ENCODE measurements around the gene ZFYVE9.
"Not testable (repeated sequence)": the region's sequence is repeated elsewhere in the genome, so short reads cannot be mapped to it uniquely, and the experiment has no call there.

Gene ZFYVE9

DNA sequence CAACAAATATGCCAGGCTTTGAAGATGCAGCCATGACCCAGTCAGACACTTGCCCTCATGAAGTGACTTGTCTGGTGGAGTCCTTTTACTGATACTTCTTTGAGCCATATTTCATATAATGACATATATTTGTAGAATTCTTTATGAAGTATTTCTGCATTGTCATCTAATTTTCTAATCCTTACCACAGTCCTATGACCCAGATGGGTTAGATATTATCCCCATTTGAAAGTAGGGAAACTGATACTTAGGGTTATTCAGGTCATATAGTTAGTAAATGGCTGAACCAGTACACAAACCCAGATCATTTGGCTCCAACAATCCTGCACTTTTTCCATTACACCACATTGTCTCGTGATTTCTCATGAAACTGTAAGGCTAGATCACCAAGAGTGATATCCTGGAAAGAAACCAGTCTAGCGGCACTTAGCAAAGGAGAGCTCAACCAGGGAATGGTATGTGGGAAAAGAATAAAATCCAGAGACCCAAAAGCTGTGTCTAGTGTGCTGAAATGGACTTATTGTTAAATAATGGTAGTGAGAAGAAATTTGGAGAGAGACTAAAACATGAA lies 49.6 kb downstream of the ZFYVE9 start:
- DNase-seq, result no peak

DNA sequence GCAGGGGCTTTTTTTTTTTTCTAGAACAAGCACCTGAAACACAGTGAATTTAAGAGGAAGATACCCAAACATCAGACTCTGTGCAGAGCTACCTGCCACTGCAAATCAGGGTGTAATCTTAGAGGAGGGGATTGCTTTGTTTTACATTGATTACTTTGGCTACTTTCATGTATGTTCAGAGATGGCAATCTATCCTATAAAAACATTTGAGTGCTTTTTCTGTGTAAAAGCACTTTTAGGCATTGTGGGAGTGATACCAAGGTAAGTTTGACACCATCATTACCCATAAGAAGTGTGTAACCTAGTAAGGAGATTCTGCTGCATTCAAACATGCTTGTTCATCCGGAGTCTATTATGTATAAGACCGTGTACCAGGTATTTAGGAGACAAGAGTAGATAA lies 50.1 kb downstream of the ZFYVE9 start:
- DNase-seq, result no peak

DNA sequence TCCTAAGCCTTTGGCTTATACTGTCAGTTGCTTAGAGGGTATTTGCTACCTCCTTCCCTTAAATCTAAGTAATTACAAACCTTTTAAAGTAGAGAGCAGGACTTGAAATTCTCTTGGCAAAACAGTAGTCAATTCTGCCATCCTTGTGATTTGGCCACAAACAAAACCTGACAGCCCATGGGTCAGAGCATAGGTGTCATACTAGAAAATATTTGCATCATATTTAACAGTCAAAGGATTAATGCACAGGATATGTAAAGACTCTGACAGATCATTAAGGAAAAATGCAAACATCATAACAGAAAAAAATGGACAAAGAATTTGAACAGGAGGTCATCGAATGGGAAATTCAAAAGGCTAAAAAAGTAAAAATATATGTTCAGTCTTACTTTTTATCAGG lies 50.5 kb downstream of the ZFYVE9 start:
- DNase-seq, result no peak

DNA sequence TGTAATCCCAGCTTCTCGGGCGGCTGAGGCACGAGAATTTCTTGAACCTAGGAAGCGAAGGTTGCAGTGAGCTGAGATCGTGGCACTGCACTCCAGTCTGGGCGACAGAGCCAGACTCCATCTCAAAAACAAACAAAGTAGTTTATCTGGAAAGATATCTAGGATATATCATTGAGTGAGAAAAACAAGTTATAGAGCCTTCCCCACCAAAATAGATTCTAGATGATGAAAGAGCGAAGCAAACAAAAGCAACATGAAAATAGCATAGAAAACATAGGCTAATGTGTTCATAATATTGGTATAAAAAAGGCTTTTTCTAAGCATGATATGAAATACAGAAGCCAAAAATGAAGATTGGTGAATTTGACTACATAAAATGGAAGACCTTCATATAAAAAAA lies 52.1 kb downstream of the ZFYVE9 start:
- DNase-seq, result no peak

DNA sequence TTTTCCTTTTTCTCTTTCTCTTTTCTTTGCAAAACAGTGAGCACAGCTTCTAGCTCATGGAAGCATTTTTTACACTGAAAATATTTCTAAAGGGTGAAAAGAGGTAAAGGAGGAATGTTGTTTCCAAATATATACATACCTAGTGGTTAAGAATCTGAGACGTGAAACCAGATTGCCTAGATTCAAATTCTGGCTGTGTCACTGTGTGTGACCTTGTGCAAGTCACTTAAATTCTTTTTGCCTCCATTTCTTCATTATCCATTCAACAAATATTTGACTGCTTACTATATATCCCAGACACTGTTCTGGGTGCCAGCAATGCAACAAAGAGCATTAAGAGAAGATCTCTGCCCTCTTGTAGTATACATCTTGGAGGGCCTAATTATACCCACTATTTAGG lies 53.3 kb downstream of the ZFYVE9 start:
- no peak for DNase-seq

DNA sequence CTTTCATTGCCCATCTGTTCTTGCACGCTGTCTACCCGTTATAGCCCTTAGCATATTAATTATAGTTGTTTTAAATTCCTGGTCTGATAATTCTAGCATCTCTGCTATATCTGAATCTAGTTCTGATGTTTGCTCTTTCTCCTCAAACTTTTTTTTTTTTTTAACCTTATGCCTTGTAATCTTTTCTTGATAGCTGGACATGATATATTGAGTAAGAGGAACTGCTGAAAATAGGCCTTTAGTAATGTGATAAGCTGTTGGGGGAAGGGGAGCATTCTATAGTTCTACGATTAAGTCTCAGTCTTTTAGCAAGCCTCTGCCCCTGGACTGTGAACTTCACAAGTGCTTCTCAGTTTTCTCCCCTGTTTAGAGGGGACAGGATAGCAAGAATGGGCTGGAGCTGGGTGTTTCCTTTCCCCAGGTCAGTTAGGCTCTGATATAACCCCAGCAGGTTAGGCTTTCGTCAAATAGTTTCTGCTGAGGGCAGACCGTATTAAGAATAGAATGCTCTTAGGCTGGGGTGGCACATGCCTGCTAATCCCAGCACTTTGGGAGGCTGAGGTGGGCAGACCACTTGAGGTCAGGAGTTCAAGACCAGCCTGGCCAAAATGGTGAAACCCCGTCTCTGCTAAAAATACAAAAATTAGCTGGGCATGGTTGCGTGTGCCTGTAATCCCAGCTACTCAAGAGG lies 62.2 kb downstream of the ZFYVE9 start:
- no peak for DNase-seq

DNA sequence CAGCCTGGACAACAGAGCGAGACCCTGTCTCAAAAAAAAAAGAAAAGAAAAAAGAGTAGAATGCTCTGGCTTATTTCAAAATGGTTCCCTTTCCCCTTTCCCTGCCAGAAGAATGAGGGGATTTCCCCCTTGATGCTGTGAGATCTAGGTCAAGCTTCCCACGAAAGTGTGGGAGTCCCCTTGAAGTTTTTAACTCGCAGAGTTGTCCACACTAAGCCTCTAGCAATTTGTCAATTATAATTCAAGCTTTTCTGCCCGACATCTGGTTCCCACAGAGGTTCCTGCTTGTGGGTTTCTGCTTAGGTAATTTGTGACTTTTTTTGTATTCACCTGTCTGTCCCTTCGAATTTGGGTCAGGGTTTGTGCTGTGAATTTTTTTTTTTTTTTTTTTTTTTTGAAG lies 62.8 kb downstream of the ZFYVE9 start:
- DNase-seq, result no peak

DNA sequence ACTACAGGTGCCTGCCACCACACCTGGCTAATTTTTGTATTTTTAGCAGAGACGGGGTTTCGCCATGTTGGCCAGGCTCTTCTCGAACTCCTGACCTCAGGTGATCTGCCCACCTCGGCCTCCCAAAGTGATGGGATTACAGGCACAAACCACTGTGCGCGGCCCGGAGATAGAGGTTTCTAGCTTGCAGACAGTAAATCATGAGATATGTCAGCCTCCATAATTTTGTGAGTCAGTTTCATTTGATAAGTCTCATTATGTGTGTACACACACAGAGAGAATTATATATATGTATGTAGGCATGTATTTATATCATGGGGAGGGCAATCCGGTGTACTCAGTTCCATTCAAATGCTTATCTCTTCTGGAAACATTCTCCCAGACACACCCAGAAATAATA lies 64.8 kb downstream of the ZFYVE9 start:
- DNase-seq, result not testable (repeated sequence)

DNA sequence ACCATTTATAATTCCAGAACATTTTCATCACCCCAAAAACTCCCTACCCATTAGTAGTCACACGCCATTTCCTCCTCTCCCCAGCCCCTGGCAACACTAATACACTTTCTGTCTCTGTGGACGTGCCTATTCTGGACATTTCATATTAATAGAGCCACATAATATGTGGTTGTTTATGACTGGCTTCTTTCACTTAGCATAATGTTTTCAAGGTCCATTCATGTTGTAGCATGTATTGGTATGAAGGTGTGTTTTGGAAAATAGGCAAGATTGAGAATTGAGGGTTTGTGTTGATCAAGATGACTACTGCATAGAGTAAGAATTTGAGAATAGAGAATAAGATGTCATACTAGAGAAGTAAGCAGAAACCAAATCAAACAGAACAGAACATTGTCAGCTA lies 67.5 kb downstream of the ZFYVE9 start:
- DNase-seq, result no peak

DNA sequence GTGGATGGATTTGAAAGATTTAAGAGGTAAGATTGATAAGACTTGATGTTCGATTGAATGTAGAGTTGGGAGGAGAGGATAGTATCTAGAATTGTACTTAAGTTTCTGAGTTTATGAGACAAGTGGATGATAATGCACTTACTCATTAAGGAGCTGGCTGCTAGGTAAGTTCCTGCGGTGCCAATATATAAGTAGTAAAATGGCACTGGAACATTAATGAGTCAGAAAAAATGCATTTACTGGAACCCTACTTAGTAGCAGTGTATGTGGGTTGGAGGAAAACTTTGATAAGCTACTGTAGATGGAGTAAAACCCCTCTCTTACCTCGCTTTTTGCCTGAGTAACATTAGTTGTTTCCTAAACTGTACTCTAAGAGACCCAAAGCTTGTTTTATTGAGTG lies 68.2 kb downstream of the ZFYVE9 start:
- DNase-seq, result no peak

DNA sequence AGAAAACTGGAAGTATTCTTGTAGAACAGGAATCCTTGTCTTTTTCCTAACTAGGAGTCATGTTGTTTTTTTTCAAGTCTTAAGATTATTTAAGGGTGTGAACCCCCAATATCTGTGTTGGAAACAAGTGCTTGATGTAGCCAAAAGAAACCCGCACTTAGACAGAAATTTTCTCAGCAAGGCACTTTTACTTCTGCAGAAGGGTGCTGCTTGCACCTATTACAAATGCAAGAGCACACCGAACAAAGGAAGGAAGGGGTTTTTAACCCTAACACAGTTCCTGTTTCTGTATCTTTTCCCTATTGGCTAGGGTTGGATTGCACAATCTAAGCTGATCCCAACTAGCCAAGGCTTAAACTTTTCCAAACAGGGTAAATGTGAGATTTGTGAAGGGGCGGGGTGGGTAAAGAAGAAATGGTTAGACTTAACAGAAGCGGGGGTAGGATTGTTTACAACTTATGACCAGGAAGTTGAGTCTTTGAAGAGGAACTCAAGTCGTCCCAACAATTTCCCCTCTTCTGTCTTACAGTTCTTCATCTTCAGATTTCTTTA lies 75.1 kb downstream of the ZFYVE9 start:
- no peak for DNase-seq

DNA sequence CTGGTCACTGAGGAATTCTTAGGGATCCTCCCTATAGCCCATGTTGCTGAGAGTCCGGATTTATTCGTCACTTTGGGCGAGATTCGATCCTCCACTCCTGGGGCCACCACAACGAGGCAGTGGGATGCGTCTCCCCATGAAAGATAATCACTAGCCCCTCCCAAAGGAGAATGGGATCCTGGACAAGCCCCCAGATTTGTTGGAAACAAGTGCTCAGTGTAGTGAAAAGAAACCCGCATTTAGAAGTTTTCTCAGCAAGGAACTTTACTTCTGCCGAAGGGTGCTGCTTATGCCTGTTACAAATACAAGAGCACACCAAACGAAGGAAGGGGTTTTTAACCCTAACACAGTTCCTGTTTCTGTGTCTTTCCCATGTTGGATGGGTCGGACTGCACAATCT lies 83.3 kb downstream of the ZFYVE9 start:
- DNase-seq, result no peak

DNA sequence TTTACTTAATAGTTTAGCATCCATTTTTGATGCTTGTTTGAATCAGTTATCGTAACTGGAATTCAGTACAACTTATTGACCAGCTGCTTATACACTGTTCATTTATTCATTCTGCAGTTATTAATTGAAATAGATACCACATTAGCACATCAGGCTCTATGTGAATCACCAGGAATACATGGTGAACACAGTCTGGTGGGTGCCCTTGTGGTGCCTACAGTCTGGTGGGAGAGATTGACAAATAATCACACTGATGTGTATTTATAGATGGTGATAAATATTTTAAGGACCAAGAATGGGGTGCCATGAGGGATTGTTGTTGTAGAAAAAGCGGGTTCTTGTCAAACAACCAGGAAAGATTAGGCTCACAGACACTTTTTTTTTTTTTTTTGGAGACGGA lies 87.6 kb downstream of the ZFYVE9 start:
- no peak for DNase-seq

DNA sequence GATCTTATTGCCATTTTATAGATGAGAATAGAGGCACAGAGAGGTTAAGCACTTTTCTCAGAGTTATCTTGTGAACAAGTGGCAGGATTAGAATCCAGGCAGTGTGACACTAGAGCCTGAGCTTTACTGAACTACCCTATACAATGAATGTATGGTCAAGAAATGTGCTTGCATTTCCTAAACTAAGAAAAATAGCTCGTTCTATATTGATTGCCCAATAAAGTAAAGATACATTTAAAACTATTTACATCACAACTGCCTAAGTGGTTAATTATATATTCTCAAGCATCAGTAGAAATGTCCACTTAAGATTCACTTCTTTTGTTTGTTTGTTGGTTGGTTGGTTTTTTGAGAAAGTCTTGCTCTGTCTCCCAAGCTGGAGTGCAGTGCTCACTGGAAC lies 91.6 kb downstream of the ZFYVE9 start:
- no peak for DNase-seq

DNA sequence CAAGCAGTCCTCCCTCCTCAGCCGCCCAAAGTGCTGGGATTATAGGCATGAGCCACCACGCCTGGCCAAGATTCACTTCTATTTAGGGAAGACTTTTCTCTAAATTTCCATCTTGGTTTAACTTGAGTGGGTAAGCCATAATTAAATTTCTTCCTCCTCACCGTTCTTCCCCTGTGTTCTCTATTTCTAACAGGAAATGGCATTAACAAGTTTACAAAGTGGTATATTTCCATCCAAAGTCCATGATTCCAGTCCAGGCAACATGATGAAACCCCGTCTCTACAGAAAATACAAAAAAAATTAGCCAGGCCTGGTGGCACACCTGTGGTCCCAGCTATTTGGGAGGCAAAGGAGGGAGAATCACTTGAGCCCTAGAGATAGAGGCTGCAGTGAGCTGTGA lies 92.1 kb downstream of the ZFYVE9 start:
- DNase-seq, result no peak

DNA sequence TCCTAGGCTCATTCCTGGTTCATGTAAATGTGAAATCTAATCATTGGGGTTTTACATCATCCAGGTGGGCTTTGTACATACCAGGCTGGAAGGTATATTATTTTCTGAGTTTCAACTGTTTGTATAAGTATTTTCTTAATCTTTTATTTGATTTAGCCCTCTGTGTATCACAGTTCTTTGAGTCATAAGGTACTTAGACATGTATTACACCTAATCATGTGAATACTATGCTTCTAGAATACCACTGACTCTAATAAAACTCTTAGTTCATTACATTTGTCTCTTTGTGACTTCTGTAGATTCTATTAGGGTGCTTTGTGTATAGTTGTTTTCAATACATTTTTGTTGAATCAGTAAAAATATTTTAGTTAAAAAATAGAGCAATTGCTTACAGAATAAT lies 92.8 kb downstream of the ZFYVE9 start:
- DNase-seq, result no peak

DNA sequence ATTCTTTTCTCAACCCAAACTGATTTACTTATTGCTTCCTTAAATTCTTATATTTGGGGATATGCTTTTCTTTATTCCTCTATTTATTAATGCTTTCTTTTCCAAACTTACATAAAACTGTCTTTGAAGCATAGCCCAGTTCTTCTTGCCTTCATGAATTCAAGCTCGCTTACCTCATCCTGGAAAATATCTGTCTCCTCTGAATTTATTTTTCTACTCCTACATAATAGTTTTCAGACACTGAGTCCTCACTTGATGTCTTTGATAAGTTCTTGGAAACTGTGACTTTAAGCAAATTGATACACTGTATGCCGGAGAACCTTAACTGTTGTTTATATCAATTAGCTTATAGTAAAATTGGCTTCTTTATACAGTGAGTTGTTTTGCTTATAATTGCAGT lies 93.8 kb downstream of the ZFYVE9 start:
- DNase-seq, result no peak

DNA sequence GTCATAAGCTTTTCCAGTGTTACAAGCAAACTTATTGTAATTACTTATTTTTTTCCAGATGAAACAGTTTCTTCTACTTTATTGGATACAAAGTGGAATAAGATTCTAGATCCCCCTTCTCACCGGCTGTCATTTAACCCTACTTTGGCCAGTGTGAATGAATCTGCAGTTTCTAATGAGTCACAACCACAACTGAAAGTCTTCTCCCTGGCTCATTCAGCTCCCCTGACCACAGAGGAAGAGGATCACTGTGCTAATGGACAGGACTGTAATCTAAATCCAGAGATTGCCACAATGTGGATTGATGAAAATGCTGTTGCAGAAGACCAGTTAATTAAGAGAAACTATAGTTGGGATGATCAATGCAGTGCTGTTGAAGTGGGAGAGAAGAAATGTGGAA lies 95.5 kb downstream of the ZFYVE9 start:
- DNase-seq, result no peak

DNA sequence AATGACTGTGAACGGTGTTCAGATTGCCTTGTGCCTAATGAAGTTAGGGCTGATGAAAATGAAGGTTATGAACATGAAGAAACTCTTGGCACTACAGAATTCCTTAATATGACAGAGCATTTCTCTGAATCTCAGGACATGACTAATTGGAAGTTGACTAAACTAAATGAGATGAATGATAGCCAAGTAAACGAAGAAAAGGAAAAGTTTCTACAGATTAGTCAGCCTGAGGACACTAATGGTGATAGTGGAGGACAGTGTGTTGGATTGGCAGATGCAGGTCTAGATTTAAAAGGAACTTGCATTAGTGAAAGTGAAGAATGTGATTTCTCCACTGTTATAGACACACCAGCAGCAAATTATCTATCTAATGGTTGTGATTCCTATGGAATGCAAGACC lies 96.6 kb downstream of the ZFYVE9 start:
- DNase-seq, result no peak

DNA sequence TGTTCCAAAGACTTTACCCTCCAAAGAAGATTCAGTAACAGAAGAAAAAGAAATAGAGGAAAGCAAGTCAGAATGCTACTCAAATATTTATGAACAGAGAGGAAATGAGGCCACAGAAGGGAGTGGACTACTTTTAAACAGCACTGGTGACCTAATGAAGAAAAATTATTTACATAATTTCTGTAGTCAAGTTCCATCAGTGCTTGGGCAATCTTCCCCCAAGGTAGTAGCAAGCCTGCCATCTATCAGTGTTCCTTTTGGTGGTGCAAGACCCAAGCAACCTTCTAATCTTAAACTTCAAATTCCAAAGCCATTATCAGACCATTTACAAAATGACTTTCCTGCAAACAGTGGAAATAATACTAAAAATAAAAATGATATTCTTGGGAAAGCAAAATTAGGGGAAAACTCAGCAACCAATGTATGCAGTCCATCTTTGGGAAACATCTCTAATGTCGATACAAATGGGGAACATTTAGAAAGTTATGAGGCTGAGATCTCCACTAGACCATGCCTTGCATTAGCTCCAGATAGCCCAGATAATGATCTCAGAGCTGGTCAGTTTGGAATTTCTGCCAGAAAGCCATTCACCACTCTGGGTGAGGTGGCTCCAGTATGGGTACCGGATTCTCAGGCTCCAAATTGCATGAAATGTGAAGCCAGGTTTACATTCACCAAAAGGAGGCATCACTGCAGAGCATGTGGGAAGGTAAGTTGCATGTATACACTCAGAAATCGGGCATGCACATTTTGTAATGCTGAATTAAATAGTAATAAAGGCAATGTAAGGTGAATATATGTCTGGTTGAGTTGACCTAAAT lies 97.2 kb downstream of the ZFYVE9 start:
- no peak for DNase-seq

DNA sequence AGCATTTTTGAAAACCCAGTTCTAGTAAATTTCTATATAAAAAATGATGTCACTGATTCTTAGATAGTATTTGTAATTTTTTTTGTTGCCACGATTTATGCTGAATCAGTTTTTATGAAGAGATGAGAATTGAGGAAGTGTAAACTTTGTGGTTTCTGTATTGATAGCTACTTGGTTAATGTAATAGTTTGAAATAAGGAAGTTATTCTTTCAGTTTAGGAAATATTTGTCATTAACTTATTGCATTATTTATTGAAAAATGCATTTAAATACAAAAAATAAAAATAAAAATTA lies 97.8 kb downstream of the ZFYVE9 start:
- DNase-seq, result no peak

DNA sequence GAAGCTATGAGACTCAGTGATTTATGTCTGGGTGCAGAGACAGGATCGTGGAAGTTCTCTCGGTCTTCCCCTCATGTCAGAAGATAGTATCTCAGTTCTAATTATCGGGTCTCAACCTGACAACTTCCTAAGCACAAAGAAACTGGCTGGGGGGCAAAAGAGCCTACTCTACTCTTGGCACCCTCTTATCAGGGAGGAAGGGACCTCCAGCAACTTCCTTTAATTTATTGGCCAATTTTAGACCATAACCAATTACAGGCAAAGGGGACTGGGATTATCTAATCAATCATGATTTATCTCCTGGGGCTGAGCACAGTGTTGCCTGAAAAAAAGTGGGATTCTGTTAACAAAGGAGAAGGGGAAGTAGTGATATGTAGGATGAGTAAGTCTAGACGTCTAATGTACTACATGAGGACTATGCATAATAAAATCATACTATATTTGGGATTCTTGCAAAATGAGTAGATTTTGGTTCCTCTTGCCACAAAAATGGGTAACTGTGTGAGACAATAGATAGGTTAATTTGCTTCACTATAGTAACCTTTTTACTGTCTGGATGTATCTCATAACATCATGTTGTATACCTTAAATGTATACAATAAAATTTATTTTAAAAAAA lies 98.8 kb downstream of the ZFYVE9 start:
- DNase-seq, result no peak

DNA sequence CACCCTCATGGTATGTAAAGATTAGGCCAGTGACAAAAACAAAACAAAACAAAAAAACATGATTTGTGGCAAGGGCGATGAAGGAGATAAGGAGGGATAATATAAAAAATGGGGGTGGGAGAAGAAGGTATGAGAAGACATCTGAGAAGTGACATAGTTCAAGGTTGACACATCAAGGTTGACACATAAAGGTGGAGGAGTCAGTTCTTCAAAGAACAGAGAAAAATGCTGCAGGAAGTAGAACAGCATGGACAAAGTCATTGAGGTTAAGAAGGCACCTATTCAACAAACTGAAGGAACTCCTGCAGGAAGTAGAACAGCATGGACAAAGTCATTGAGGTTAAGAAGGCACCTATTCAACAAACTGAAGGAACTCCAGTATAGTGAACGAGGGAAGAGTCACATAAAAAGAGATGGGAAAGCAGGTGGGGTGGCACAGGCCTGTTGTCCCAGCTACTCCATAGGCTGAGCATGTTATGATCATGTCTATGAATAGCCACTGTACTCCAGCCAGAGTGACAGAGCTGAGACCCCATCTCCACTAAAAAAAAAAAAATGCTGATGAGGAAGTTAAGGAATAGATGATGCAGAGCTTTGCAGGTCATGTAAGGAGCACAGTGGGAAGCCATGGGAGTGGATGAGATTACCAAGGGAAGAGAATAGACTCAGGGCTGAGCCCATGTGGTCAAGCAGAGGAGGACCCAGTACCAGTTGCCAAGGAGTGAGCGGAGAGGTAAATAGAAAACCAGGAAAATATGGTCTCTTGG lies 101.5 kb downstream of the ZFYVE9 start:
- no peak for DNase-seq
